HG02623 (cell line): ENCODE data around the gene NAALADL1.
"Not testable (repeated sequence)": the region's sequence is repeated elsewhere in the genome, so short reads cannot be mapped to it uniquely, and the experiment has no call there.

ENCODE experiments used
- ATAC-seq: cut with Tn5 transposase; IDR thresholded peaks from one replicate; pipeline ENCODE4 v1.9.1; 2021; ENCODE audit warnings: moderate library complexity; ENCODE audit not compliant: unreplicated experiment

Gene NAALADL1

DNA sequence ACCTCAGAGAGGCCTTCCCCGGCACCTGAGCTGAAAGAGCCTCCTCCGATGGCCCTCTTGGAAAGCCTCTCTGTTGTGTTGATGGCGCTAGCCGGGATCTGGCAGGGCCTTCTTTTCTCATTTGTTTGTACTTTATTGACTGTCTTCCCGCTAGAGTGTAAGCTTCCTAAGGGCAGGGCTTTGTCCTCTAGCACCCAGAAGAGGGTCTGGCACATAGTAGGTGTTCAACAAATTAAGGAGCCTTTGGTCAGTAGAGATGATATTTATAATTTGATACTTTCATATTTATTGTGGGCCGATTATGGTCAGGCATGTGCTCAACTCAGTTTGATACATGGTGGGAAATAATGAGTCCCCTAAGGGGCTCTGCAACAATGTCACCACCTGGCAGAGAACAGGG lies 40.4 kb downstream of the NAALADL1 start:
- ATAC-seq: no peak

DNA sequence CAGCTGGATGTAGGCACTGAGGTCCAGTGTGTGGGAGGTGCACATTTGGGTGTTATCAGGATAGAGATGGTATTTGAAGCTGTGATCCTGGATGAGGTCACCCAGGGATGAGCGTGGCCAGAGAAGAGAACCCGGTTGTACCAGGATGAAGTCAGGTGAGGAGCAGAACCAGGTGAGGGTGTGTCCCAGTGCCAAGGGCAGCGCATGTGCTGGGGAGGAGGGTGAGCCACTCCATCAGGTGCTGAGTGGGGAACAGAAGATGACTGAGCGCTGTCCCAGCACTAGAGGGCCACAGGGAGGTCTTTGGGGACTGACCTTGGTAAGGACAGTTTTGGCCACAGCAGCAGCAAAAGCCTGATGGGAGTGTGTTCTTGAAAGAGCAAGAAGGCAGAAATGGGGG lies 41.6 kb downstream of the NAALADL1 start:
- no peak for ATAC-seq

DNA sequence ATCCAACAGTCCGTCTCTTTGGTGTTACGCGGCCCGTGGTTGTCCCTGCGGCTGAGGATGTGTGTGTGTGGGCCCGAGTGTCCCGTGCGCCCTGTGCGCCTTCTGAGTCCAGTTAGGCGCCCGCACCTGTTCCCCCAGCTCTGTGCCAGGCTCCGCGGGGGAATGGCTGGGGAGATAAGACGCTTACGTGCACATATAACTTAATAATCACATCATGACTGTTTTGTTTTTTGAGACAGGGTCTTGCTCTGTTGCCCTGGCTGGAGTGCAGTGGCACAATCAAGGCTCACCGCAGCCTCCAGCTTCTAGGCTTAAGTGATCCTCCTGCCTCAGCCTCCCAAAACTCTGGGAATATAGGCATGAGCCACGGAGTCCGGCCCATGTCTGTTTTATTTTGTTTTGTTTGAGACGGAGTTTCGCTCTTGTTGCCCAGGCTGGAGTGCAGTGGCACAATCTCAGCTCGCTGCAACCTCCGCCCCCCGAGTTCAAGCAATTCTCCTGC lies 43.6 kb downstream of the NAALADL1 start:
- no peak for ATAC-seq

DNA sequence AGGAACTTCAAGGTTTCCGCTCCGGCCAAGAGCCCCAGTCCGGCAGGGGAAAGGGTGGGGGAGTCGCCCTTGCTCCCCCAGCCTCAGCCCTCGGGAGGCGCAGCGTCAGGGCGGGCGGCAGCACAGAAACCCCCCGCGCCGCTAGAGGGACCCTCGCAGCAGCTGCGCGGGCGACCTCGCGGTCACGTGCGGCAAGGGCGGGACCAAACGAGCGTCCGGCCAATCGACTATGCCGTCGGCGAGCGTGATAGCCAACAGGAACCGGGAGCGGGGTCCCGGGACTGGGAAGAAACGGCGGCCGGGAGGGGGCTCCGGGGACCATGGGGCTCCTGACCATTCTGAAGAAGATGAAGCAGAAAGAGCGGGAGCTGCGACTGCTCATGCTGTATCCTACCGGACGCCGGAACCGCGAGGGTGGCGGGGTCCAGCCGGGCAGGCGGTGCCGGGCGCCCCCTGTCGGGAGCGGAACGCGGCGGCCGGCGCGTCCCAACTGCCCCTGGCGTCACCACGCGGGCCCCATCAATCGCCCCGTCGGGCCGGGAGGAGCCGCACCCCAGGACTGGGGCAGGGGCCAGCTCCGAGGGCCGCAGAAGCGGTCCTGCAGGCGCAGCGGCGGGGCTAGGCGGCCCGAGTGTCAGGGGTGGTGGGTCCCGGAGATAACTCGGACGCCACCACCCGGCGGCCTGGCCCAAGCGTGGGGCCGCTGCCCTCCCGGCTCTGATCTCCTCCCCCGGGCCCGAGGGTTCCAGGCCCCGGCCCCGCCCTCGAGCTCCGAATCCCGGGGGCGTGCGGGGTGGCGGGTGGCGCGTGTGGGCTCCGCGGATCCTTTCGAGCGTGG lies 44.2 kb downstream of the NAALADL1 start, which contains the start of gene ARL2:
TSS of gene ARL2 (plus strand) at position 273 of the 838 bp plus-strand sequence. CDS start at position 321, 48 bp downstream.
- peak; percentile 59 for ATAC-seq

DNA sequence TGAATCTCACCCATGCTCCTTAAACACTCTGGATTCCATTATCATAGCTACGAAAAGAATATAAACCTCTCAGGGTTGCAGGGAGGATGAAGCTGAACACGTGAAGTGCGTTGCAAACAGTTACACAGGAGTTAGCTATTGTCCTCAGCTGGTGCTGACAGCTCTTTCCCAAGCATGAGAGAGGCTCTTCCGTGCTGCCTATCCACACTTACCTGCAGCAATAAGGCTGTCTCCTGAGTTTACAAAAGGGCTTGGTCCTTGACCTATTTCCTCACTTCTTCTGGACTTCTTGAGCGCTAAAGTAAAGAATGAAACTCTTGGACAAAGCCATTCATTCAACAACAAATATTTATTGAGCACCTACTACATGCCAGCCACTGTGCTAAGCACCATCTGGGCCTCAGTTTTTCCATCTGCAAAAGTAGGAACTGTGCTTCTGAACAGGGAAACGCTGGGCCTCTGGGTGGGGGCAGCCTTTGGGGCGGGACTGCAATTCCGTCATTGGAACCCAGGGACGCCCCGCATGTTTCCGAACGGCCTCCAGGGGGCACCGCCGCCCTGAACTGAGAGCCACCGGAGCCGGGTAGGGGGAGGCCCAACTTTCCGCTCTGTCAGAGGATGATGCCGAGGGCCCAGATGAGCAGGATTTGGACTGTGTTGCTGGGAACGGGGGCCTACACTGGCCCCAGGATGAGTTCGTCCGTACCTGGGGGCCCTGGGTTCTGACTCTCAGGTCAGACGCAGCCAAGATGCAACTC lies 45.0 kb downstream of the NAALADL1 start:
- peak; percentile 52 for ATAC-seq

DNA sequence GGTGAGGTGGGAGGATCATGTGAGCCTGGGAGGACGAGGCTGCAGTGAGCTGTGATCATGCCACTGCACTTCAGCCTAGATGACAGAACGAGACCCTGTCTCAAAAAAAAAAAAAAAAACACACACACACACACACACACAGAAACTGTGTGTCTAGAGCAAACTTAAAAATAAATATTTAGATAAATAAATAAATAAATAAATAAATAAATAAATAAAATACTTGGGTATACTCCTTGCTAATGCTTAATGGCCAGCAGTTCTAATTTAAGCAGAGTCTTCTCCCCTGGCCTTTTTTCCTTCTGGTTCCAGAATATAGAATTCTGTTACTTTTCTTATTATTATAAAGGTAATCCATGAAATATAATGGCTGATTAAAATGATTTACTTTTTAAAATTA lies 49.5 kb downstream of the NAALADL1 start:
- ATAC-seq: no peak

DNA sequence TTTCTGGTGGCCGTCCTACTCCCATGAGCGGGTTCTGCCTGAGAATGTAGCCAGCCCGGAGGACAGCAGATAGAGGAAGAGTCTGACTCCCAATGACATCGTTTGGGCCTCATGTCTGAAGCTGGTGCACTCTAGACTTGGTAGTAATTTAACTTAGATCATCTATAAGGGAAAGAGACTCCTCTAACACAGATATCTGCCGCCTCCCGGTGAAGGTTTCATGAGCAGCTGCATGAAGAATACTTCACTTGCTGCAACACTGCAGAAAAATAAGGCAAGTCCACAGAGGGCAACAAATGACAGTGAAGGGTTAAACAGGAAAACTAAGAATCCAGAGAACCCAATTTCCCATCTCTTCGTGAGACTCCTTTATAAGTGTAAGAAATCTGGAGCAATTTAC lies 50.3 kb downstream of the NAALADL1 start:
- ATAC-seq: no peak

DNA sequence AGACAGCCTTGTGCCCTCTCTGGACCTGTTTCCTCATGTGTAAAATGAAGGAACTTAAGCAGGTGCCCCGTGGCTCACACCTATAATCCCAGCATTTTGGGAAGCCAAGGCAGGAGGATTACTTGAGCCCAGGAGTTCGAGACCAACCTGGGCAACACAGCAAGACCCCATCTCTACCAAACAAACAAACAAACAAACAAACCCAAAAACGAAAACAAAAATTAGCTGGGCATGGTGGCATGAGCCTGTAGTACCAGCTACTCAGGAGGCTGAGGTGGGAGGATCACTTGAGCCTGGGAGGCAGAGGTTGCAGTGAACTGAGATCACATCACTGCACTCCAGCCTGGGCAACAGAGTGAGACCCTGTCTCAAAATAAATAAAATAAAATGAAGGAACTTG lies 54.4 kb downstream of the NAALADL1 start:
- ATAC-seq: not testable (repeated sequence)

DNA sequence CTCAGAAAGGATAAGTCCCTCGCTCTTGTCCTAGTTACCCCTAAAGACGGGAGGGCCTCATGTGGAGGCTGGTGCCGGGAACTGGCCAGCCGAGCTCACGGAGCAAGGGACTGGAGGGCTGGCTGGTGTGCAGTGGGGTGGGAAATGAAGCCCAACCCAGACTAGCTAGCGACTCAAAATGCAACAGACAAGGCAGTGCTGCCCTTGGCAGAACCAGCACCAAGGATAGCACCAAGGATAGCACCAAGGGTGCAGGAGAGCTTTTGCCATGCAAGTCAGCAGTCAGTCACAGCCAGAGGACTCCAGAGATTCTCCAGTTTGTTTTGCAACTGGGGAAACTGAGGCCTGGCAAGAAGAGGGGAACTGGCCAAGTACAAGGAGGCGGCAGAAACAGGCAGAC lies 55.1 kb downstream of the NAALADL1 start:
- no peak for ATAC-seq

DNA sequence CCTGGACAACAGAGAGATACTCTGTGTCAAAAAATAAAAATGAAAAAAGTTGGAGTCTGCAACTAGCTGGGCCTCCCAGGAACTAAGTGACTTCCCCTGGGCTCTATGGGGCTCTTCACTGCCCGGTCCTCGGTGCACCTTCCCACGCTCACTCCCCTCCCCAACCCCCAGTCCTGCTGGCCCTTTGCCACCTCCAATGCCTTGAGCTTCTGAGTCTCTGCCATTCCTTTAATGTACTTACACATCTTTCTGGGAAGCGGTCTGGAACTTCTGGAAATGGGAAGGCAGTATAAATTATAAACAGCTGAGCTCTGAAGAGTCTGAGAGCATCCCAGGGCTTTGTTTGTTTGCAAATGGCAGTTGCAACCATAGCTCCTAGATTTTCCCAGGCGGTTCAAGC lies 55.6 kb downstream of the NAALADL1 start:
- ATAC-seq: no peak

DNA sequence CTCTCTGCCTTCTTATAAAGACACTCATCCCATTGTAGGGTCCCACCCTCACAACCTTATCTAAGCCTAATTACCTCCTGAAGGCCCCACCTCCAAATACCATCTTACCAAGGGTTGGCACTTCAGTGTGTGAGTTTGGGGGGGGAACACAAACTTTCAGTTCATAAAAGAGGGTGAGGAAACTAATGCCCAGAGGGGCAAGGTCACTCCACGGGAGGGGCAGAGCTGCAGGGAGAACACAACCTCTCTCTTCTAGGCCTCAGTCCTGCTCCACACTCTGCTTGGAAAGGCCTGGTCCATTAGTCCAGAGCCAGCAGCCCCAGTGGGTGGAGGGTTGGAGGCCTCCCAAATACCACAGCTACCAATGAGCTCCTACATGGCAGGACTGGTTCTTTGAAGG lies 58.9 kb downstream of the NAALADL1 start:
- no peak for ATAC-seq

DNA sequence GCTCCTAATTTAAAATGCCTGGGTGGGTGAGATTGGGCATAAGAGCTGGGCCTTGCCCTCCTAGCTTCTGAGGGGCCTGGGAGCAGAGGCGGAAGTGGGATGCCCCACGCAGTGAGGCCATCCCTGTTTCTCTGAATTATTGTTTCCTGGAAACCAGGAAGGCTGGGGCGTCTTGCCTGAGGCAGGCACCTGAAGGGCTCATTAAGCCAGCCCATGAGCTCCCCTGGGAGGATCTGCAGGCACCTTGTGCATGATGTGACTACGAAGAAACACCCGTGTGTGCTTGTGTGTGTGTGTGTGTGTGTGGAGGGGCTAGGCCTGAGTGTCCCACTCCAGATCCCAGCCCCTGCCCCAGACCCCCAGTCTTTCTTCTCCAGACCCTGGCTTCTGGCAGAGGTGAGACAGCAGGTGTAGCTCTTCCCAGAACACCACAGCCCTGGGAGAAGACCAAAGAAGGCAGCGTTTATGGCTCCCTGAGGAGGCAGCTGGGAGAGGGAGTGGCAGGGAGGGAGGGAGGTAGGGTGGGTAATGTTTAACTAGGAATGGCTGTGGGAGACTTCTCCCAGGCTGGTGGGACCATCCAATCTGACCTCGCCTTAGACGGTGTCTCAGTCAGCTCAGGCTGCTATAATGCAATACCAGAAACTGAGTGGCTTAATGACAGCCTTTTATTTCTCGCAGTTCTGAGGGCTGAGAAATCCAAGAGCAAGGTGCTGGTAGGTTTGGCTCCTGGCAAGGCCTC lies 59.5 kb downstream of the NAALADL1 start:
- ATAC-seq: no peak

DNA sequence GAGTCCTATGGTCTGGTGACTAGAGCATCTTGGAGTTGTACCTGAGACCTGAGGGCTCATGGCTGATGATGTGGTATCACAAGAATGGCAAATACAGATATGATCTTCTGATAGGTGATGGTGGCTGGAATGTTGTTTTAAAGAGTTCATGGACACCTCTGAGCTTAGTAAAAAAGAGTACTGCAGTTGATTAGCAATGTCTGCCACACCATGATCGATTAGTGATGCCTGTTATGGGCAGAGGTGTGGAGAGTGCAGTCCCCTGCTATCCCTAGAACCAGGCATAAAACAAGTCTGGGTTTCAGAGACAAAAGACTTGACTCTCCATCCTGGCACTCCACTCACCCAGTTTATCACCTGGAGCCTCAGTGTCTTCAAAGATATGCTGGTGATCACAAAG lies 60.2 kb downstream of the NAALADL1 start:
- no peak for ATAC-seq

DNA sequence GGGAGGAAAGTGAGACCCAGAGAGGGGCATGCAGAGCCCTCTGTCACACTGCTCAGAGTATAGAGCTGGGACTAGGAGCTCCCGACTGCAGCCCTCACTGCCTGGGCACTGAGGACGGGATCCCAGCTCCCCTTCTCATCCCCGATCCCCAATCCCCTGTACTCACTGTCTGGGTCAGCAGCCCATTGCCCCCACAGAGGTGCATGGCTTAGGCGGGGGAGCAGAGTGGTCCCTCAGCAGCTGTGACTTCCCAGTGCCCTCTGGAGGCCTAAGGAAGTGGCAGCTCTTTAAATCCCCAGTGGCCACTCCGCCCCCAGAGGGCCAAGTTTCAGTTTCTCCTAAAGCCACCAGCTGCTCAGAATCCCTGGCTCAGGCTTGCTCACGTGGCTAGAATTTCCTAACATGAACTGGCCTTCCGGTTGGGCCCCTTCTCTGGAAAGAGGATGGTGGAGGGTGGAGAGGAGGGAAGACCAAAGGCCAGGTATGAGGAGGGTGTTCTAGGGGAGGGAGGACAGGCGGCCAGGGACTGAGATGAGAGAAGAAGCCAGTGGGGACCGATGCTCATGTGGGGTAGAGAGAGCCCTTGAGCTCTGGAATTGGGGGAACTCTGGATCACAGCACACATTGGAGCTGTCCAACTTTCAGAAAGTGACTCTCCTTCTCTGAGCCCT lies 61.5 kb downstream of the NAALADL1 start, which contains the start of gene BATF2:
TSS of gene BATF2 (minus strand) at position 262 of the 671 bp plus-strand sequence. CDS start at position 205, 57 bp downstream.
- no peak for ATAC-seq

DNA sequence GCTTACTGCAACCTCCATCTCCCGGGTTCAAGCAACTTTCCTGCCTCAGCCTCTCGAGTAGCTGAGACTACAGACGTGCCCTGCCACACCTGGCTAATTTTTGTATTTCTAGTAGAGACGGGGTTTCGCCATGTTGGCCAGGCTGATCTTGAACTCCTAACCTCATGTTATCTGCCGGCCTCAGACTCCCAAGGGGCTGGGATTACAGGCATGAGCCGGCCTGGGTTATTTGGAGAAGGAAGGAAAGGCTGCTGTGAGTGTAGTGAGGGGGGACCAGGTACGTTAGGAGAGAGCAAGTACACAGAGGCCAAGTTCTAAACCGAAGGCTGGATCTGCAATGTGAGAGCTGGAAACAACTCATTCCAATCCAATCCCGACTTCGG lies 62.0 kb downstream of the NAALADL1 start:
- no peak for ATAC-seq
